HEK293 (cell line): ENCODE data around the gene PLEKHA1.

ENCODE experiments used
- KLF17 ChIP-seq: fragments of 450-650 bp; formaldehyde crosslinking; IDR thresholded peaks from 2 replicates; pipeline ENCODE4 v1.5.1; 2016; ENCODE audit warnings: missing biosample characterization, missing genetic modification characterization
- TRIM28 ChIP-seq: IDR thresholded peaks from 2 replicates; pipeline ENCODE4 v1.6.1; 2011; ENCODE audit warnings: low read length, control low read depth, borderline replicate concordance

DNA sequence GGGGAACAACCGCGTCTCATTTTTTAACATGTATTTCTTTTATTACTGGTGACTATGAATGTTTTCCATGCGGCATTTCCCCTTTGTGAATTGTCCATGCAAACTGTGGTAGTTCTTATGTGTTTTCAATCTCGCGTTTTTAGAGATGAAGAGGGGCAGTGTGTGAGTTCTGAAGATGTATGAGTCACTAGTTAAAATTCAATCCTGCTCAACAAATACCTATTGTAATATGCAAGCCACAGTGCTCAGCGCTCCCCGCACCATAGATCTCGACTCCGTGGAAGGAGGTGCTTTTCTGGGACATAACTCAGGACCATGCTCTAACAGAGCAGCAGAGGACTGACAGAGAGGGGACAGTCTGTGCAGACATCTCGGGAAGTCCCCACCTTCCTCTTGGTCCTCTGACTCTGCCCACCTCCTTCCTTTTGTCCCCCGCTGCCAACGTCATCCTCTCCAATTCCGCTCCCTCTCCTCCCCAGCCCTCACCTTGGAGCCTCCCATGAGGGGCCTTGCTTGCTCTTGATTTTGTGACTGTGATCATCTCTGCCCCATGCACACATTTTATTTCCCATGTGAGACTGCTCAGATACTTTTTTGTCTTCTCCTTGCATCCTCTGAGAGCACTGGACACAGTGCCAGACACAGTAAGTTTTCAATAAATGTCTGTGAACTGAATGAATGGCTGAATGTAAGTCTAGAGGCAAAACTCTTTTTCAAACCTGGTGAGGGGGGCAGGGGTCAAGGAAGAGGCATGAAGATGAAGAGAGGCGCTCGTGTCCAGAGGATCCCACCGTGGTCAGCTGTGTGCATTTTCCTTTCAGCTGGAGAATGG is 42.7 kb upstream of the PLEKHA1 start:
- TF ChIP-seq KLF17 (tag by site-specific recombination) = no peak
- no peak for TF ChIP-seq TRIM28
